HG03045 (cell line): ENCODE data around the gene KRAS.

Experiments
- ATAC-seq: cut with Tn5 transposase; IDR thresholded peaks from one replicate; pipeline ENCODE4 v1.9.1; 2021; ENCODE audit warnings: mild to moderate bottlenecking, moderate library complexity; ENCODE audit not compliant: unreplicated experiment

Gene KRAS

DNA sequence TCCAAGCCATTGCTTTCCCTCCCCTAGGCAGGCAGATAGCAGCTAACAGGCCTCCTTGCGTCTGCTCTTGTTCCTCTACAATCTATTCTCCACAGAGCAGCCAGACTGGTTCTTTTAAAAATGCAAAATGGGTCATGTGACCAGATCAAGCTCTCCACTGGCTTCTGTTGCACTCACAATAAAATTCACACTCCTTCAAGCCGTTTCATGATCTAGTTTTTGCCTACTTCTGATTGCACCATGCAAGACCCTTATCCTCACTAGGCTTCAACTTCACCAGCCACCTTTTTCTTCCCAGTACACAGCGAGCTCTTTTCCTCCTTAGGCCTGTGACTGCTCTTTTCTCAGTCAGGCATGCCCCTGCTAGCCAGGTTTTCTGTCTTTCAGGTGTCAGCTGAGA, 6.1 kb upstream of the KRAS start:
- ATAC-seq, result no peak

DNA sequence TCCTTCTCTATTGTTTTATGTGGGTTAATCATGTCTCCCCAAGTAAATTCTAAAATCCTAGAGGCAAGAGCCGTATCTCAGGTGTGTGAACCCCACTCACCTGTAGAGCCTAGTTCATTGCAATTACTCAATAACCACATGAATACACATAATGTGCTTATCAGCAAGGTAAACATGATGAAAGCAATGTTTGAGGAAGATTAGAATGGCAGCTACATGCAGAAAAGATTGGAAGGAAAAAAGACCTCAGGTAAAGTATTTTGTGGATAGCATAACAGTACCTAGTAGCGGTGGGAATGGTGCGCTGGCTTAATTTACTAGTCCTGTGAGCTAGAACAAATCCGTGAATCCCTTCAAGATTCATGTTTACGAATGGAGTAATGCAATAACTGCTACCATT, 5.3 kb upstream of the KRAS start:
- no peak for ATAC-seq

DNA sequence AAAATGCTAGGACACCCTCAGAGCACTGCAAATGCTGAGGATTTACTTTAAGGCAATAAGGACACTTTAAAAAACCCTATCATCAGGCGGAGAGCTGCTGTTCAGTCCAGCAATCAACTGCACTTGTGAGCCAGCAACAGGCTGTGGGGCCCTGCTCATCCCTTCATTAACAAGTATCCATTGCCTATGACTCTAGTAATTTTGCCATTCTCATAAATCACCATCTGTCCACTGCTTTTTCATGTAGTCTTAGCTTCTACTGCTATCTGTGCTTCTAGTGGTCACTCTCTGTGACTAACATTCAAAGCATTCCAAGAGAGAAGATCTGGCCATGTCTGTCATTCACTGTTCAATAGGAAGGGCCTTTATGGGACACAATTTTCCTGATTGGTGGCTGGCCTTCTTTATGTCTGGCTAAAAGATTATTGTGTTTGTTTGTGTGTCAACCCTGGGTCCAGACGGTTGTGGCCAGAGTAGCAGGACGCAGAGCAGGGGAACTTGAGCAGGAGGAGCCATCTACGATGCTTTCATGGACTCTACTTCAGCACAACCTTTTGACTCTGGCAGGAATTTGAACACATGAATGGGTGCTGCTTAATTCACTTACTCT, 3.6 kb upstream of the KRAS start:
- no peak for ATAC-seq

DNA sequence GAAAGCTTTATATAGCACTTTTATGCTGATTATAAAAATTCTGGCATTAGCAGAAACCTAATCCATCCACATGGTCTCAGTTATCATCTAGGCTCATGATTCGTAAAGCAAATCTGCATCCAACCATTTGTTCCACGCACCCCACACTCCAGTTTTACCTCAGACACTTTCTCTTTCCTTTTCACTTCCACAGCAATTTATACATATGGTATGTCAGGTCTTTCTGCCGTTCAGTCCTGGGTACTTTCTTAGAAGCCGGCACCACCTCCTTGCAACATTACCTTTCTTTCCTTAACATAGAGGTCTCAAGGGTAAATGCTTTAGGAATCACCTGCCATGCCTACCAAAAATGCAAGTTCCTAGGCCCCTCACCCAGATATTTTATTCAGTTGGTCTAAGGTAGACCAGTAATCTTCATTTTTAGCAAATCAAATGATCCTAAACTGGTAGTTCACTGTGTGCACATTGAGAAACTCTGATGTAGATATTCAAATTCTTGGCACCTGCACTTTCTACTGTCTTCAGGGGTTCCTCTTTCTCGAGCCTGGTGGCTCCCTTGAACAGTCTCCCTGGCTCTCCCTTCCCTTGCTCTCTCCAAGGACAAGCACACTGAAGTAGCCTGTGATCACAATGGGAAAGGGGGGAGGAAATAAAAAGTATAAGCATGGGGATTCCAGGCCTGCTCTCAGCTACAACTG, 2.8 kb upstream of the KRAS start:
- no peak for ATAC-seq

DNA sequence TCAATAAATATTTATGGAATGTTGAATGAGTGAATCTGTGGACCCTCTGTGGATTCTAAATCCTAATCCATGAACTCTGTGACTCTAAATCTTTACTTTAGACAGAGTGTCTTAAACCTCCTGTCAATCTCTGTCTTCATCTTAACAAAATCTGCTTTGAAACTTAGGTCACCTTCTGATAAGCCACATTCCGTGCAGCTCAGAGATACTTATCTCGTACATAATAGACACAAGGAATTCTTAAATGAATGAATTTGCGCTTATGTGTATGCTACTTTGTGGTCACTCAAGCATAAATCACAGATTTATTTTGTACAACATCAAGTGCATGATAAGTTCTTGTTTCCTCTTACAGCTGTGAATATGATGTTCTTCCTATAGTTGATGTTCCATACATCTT, 2.2 kb upstream of the KRAS start:
- no peak for ATAC-seq

DNA sequence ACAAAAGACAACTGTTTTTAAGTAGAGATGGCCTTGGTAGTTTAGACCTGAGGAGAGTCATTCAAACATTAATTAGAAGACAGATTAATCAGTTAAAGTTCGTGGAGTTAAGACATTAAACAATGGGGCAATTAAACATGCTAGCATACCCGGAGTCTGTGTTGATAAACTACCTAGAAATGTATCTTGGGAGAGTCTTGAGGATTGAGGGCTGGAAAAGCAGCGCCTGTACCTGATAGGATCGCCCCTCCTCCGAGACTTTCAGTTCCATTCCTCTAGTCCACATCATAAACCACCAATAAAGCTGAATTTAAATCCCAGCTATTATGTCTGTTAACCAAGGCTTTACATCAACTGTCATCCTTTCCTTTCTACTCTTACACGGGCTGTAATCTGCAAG, 1.0 kb upstream of the KRAS start:
- ATAC-seq, result no peak

DNA sequence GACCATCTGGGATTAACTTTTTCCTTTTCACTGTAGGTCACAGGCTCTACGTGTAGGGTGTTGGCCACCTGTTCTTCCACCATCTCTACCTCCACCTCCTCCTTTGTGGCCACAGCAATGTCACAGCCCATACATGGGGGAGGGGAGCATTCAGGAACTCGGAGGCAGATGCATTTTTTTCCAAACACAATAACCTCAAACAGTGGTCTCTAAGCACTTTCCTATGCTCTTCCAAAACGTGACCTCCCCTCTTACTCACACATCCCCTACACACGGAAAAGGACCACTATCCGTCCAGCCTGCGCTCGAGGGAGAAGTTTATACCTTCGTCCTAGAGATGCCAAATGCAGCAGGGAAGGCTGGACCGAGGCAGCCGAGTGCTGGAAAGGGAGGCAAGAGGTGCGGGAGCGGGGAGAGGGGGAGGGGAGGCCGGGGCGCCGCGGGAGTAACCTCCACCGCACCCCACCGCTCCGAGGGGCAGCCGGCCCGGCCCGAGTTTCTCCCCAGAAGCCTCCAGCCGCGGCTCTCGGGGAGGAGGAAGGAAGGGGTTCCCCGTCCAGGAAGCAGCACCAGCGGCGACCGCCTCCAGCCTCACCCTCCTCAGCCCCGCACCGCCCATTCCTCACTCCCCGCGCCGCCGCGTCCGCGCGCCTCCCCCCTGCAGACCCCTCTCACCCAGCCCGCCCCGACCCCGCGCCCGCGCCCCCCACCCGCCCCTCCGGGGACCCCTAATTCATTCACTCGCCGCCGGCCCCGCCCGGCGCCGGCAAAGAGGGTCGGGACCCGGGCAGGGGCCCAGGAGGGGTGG, 594 bp downstream of the KRAS start:
- peak; percentile 40 for ATAC-seq

DNA sequence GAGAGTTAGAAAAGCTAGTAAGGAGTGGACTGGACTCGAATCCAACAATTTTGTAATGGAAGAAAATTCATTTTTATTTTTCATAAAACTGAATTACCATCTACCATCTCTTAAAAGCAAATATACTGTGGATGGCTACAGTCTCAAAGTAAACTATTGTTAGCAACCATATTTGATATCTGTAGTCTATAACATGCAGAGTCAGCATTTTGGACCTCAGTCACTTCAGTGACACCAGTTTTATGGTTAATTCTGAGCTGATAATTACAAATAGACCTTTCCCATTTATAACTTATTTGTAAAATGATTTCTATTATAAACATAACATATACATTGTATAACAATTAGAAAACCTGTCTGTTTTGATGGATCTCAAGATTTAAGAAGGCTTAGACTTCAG, 2.0 kb downstream of the KRAS start:
- ATAC-seq, result no peak

DNA sequence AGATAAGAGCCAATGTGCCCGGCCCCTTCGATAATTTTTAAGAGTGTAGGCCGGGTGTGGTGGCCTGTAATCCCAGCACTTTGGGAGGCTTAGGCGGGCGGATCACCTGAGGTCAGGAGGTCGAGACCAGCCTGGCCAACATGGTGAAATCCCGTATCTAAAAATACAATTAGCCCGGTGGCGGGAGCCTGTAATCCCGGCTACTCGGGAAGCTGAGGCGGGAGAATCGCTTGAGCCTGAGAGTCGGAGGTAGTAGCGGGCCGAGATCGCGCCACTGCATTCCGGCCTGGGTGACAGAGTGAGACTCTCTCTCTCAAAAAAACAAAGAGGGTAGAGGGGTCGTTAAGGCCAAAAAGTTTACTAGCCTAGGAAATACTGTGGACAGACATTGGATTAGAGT, 2.6 kb downstream of the KRAS start:
- ATAC-seq, result no peak

DNA sequence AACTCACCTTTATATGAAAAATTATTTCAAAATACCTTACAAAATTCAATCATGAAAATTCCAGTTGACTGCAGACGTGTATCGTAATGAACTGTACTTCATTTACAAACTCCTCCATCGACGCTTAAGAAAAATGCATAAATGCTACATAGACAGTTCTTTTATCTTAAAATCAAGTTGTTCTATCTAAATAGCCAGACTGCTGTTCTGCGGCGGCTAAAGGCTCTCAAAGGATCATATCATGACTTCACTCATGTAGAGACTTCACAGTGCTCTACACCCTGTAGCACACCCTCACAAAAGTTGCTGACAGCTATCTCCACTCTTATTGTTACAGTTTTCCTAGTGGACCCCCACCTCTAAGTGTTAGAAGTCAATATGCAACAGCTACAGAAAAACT, 5.2 kb downstream of the KRAS start:
- no peak for ATAC-seq

DNA sequence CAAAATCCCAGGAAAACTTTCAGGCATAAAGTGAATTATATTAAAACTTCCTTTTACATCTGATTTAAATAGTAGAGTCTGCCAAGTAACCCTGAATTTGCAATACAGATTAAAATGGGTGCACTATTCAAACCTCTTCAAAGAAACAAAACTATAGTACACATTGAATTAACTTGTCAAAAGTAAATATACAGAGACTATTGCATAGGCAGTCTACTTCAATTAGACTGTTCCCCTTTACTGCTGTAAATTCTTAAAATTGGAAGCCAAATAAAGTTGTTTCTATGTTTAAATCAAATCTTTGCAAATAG, 7.1 kb downstream of the KRAS start:
- no peak for ATAC-seq

DNA sequence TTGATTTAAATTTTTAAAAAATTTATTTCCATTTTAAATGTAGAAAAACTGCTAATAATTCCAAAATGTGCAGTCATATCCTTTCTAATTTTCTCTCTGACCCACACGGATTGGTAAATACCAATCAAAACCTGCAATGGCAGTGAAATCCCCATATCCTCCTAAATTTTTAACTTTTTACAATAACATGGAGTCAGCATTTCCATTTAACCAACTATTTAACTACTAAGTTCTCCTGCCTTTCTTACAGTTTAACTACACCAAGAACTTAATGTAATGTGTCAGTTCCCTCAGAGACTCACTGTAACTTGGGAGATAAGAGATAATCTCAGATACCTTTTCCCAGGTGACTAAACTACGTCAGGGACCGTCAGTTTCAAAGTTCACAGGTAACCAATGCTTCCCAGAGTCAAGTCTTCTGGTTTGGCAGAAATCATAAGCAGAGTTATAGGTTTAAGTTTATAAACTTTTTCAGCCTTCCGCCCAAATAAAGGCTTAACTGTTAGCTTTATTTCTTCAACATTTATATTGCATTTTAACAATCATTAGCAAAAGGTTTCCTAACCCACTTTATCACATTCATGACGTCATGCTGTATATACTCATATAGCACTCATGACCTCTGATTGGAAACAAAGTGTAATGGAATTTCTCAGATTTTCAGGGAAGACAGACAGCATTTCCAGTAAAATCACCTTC, 7.6 kb downstream of the KRAS start:
- ATAC-seq, result no peak

DNA sequence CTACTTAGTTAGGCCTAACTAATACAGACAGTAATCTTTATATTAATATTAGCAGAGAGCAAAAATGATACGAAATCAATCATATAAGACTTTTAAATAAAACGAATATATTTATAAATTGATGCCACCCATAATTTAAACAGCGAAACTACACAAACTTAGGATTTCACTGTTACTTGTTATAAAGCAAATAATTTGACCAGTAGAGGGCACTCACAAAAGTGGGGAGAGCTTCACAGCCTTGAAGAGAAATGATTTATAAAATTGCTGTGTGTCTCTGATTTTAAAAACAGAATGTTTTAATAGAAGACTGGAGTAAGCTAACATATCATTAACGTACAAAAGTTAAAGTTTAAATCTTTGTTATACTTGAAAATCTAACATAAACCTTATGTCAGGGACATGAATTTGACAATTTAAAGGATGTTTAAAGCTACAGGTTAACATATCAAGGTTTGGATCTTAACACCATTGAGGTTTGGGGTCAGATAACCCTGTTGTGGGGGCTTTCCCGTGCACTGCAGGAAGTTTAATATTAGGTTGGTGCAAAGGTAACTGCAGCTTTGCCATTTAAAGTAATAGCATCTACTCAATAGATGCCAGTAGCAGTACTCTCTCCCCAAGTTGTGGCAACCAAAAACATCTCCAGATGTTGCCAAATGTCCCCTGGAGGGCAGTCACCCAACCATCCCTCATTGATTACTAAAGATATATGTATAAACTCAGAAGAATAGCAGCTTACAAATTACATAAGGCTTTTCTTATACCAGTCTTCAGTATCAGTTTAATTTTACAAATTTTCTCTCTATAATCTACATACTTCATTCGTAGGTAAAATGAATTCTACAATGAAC, 9.3 kb downstream of the KRAS start:
- ATAC-seq, result no peak

DNA sequence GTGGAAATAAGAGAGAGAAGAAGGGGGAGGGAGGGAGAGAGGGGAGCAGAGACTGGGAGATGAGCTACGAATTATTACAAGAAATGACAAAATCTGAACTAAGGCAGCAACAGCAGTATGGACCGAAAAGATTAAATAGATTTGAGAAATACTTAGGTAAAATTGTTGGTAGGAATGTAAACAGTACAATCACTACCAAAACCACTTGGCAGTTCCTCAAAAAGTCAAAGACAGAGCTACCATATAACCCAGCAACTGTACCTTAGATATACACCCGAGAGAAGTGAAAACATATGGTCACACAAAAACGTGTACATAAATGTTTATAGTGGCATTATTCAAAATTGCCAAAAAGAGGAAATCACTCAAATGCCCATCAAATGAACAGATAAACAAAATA, 14.1 kb downstream of the KRAS start:
- ATAC-seq, result no peak

DNA sequence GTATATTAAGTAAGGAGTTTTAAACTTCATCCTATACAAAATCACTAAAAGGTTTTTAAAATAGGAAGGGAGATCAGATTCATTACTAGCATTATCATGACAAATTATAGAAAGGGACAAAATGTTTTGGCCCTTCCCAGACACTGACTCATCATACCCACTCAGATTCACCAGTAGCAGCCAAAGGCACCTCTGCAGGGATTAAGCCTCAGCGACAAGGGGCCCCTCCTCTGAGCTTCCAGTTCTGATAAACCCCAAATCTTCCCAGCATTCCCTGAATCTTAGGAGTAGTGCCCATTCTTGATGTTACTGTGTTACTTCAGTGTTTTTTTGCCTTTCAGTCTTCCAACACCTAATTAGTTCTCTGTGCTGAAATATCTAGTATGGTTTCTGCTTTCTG, 14.5 kb downstream of the KRAS start:
- ATAC-seq, result no peak

DNA sequence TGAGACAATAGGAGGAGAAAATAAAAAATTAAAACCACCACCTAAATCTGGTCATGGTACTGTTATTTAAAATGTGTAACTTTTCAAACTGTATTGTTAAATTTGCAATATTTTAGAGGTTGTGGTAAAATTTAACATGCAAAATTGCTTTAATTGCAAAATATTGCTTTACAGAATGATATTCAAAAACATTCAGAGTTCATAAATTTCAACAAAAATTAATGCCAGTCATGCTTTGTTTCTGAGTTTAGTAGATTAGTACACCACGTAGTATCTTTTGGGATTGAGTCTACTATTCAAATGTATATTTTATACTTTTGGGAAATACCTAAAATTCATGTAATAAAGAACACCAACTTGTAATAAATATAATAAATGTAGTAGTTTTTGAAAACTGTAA, 37.4 kb downstream of the KRAS start:
- no peak for ATAC-seq

DNA sequence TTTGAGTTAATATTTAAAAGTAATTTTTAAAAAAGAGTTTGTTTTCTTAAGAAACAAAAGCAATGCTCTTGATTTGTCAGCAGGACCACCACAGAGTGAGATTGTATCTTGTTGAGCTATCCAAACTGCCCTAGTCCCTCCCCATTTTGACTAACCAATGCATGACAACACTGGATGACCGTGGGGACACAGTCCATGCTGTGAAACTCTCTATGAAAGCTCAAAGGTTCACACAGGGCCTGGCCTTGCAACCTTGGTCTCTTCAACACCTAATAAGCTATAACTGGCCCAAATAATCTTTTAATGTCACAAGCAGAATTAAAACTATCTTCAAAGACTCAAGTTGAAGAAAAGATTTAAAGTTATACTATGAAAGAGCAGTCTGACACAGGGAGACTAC, 42.2 kb downstream of the KRAS start:
- no peak for ATAC-seq

DNA sequence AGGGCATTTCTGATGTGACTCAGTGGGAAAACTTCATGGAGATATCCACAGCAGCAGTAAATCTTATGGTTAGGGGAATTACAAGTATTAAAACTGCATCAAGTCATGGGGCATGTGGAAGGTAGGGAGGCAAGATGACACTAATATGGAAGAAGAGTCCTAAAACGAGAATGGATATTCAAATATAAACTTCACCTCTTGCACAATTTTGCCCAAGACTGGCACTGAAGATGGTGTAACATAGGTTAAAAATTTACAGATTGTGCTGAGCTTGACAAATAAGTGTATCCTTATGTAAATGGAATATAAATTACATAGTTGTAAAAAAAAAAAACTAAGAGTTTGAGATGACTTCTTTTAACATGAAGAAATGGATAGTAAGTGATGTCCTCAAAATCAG, 42.9 kb downstream of the KRAS start:
- ATAC-seq, result no peak

DNA sequence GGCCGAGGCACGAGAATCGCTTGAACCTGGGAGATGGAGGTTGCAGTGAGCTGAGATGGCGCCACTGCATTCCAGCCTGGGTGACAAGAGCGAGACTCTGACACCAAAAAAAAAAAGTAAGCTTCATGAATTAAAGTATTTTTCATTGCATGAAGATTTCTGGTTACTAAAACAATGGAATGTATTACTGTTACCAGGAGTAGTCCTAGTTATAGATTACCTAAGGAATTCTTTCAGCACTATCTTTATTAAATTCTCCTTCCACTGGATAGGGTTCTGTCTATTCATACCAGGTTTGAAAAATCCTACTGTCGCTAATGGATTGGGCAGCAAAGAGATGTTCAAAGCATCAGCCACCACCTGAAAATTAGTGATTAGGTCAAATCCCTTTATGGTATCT, 43.3 kb downstream of the KRAS start:
- ATAC-seq, result no peak

DNA sequence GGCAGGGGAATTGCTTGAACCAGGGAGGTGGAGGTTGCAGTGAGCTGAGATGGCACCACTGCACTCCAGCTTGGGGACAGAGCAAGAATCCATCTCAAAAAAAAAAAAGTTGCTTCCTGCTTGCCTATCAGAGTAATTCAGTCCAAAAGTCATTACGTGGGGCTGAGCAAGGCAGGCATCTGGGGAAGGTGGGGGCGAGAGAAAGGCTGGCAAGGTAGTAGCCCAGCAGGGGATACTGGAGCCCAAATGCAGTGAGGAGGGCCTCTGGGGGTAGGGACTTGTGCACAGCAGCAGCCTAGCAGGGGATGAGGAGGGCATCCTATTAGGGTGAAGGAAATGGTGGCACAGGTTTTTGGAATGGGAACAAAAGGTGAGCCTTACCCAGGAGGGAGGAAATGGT, 48.6 kb downstream of the KRAS start:
- ATAC-seq, result no peak

DNA sequence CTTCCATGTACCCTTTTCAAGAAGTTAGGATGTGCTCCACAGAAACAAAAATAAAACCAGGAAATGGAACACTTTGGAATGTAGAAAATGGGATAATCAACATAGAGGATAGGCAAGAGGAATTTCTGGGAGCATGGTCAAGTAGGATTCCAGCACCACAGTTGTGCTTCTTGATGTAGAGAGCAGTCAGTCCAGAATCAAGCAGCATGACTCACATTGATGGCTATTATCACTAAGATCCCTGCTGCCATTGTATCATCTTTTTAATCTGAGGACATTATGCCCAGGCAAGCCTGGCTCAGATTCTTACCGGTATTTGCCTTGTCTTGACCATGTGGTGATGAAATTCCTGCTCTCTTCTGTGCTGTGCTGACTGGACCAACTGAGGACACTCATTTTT, 50.0 kb downstream of the KRAS start:
- ATAC-seq, result no peak
